Mesodermal cell (in vitro differentiated cells): Measurements from ENCODE around the gene SASH1.

Source experiments
- H3K27ac ChIP-seq: 2 replicates; pipeline ENCODE4 v1.7.0; 2013; ENCODE audit warnings: mild to moderate bottlenecking, low read depth, low read length, moderate library complexity; ENCODE audit not compliant: severe bottlenecking
- H3K36me3 ChIP-seq: 2 replicates; pipeline ENCODE4 v1.7.1; 2013; ENCODE audit warnings: mild to moderate bottlenecking, low read length, moderate library complexity; ENCODE audit not compliant: control insufficient read depth, insufficient read depth
- H3K4me1 ChIP-seq: one replicate; pipeline ENCODE4 v1.7.1; 2013; ENCODE audit warnings: mild to moderate bottlenecking, low read length; ENCODE audit not compliant: insufficient read depth, control insufficient read depth, poor library complexity, severe bottlenecking
- H3K4me3 ChIP-seq: 2 replicates; pipeline ENCODE4 v1.7.0; 2013; ENCODE audit warnings: low read length, control low read depth, mild to moderate bottlenecking; ENCODE audit not compliant: insufficient read depth, poor library complexity, severe bottlenecking; ENCODE audit errors: extremely low read depth
- H3K9me3 ChIP-seq: 2 replicates; pipeline ENCODE4 v1.7.1; 2013; ENCODE audit warnings: mild to moderate bottlenecking, low read length, moderate library complexity; ENCODE audit not compliant: control insufficient read depth
- WGBS, 2 experiments: methylation state at CpG; one replicate each; pipeline ENCODE4 v1.1.5; 2013; ENCODE audit warnings: missing lambda C conversion rate in 2 of 2; ENCODE audit not compliant: insufficient coverage in 2 of 2; 5-methylcytosine and 5-hydroxymethylcytosine counted together

The SASH1 gene

DNA sequence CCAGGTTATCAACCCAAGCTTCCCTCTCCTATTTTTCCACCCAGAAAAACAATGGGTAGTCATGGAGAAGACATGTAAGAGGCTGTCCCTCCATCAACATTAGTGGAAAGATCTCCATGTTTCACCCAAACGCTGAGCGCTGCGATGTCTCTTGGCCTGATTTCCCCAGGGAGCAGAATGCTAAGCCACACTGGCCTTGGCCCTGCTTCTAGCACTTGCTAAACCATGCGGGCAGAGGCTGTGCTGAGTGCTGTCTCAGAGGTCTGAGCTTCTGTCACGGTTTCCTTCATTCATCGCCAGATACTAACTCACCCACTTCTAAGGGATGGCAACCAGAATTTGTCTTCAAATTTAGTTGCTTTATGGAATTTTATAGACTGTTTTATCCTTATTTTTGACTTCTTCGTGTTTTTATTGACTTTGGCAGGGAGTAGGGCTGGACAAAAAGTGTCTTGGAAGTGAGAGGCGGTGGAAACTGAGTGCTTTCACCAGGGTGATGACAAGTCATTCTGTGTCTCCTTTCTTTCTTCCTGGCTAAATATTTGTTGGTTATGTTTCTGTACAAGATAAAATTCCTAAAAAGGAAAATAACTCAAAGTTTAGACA, 222.8 kb downstream of the SASH1 start:
- H3K4me1 ChIP-seq, result peaks cover 7% of the 10 kb centered on the region
- H3K27ac ChIP-seq, result no peak overlapping the region
- no peaks in the 10 kb centered on the region for H3K36me3 ChIP-seq
- no peaks in the 10 kb centered on the region for H3K9me3 ChIP-seq
- 91 to 100% methylated on average over 2 to 5 of the region's 8 CpGs for WGBS, 2 experiments
- H3K4me3 ChIP-seq, result no peak overlapping the region

DNA sequence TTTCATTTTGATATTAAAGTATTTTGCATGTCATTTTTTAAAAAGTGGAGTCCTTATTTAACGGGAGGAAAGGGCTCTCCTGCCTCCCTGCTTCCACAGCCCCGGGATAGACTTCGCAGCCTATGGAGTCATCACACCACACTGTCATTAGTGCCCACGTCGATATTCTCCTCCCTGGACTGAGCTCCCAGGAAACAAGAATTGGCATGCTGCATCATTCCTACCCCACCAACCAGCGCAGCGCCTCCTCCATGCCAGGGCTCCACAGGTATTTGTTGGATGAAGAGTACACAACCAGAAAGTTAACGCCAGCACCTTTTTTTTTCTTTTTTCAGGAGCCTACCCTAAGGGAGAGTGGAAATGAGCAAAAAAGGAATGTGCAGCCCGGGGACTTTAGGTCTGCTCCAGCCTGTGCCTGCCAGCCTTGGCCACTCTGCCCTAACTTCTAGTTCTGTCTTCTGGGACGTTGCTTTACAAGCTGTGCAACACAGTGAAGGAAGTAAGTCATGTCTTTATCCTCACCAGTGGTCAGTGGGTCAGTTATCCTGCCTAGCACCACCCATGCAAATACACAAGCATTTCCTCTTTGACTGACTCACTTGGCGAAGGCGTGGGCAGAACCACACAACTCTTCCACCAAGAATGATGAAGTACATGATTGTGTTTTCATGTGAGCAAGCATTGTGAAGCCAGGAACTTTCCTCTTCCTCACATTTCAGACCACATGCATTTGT, 223.5 kb downstream of the SASH1 start:
- 83 to 84% methylated on average over 5 to 6 of the region's 12 CpGs for WGBS, 2 experiments
- no peak overlapping the region for H3K4me3 ChIP-seq
- H3K27ac ChIP-seq, result no peak overlapping the region
- H3K9me3 ChIP-seq, result no peaks in the 10 kb centered on the region
- H3K36me3 ChIP-seq, result no peaks in the 10 kb centered on the region
- peaks cover 7% of the 10 kb centered on the region for H3K4me1 ChIP-seq

- H3K36me3 ChIP-seq, result no peaks in the 10 kb centered on the region
- H3K4me1 ChIP-seq, result peaks cover 7% of the 10 kb centered on the region
- no peaks in the 10 kb centered on the region for H3K9me3 ChIP-seq
- no peak overlapping the region for H3K27ac ChIP-seq
- H3K4me3 ChIP-seq, result no peak overlapping the region
- WGBS, 2 experiments, result 91 to 96% methylated on average over 3 of the region's 3 CpGs
Observed at GRCh38 chr6:148566664-148567350, 224.2 kb downstream of the SASH1 start.

DNA sequence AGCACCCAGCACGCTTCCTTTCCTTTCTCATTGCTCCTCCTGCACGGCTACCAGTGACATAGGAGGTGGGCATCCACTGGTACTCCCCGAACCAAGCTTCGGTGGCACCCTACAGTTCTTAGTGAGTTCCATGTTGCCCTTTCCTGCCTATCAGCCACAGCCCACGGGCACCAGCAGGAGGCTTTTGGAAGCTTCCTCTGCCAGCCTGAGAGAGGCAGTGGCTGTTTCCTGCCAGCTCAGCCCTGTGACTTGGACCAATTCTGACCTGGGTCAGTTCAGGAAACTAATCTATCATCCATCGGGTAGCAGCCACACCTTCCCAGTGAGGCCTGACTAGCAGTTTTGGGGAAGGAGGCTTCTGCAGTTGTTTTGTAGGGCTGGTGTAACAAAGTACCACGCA, 227.8 kb downstream of the SASH1 start:
- no peak overlapping the region for H3K4me3 ChIP-seq
- no peak overlapping the region for H3K27ac ChIP-seq
- H3K9me3 ChIP-seq, result no peaks in the 10 kb centered on the region
- H3K4me1 ChIP-seq, result peaks cover 7% of the 10 kb centered on the region
- WGBS, 2 experiments, result 80 to 90% methylated on average over 6 of the region's 7 CpGs
- H3K36me3 ChIP-seq, result no peaks in the 10 kb centered on the region

DNA sequence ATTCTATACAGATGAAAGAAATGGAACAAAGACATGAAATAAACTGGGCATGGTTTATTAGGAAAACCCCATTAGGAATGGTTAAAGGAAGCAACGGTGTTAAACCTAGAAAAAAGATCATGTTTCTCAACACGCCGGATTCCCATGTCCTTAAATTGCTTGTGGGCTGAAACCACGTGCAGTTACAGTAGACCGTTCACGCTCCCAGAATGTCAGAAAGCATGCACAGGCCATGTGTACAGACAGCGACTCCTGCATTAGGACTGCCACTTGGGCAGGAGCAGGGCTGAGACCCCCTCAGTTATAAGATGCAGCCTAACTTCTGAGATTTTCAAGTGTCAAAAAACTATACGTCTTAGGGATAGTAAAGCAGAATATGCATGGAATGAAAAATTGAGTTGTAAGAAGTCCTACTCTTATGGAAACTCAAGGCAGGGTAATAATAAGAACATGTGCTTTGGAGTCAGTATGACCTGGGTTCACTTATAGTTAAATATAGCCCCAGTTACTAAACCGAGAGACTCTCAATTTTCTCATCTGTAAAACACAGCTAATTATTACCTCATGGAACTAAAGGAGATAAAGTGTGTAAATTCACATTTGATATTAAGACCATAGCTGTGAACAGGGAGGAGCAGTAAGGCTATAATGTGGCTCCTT, 230.2 kb downstream of the SASH1 start:
- Histone ChIP-seq H3K4me1 (no peaks in the 10 kb centered on the region), H3K4me3 (no peak overlapping the region), H3K36me3 (no peaks in the 10 kb centered on the region), H3K9me3 (no peaks in the 10 kb centered on the region), H3K27ac (no peak overlapping the region)
- 93 to 95% methylated on average over 6 to 8 of the region's 9 CpGs for WGBS, 2 experiments

- WGBS, 2 experiments, result 92% methylated on average over 2 of the region's 5 CpGs; no CpG with 5 or more reads in 1 of the 2 experiments
- H3K27ac ChIP-seq, result no peak overlapping the region
- H3K4me3 ChIP-seq, result no peak overlapping the region
Observed at GRCh38 chr6:148573922-148574321, 231.3 kb downstream of the SASH1 start.

DNA sequence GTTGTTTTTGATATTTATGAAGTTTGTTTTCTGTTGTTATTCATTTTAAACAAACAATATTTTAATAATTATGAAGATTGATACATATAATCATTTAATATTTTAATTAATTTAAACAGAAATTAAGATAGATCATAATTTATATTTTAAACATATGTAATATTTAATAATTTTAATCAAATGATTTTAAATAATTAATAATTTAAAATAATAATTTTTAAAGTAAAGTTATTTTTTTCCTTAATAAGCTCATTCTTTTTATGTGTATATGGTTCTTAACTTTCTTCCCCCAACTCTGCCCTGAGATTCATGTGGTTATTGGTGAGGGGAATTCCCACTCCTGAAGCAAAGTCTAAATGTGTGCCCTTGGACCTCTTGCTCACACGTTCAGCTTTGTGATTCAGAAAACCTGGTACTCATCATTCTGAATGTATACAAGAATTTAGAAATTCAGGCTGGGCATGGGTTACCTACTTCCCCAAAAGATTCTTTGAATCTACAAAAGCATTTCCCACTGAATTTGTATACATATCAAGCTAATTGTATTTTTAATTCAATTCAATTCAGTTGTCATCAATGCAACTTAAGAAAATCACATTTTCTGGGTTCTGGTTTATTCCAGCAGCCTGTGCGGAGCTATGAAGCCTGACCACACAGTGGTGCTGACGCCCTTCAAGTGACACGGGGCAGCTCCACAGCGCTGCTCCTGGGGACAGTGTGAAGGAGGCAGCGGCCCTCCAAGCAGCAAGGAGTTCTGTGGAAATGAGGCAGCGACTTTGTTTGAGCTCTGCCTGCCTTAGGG, 235.2 kb downstream of the SASH1 start:
- Histone ChIP-seq H3K9me3 (no peaks in the 10 kb centered on the region), H3K4me3 (no peak overlapping the region), H3K4me1 (no peaks in the 10 kb centered on the region), H3K36me3 (no peaks in the 10 kb centered on the region), H3K27ac (no peak overlapping the region)
- WGBS, 2 experiments, result 16 to 26% methylated on average over 4 to 7 of the region's 7 CpGs

More at GRCh38 chr6:148573922-148574321, 231.3 kb downstream of the SASH1 start:
- Histone ChIP-seq H3K4me1 (no peaks in the 10 kb centered on the region), H3K36me3 (no peaks in the 10 kb centered on the region), H3K9me3 (no peaks in the 10 kb centered on the region)

- 74 to 92% methylated on average over 3 to 5 of the region's 5 CpGs for WGBS, 2 experiments
- Histone ChIP-seq H3K36me3 (no peaks in the 10 kb centered on the region), H3K27ac (no peak overlapping the region), H3K4me3 (no peak overlapping the region), H3K9me3 (no peaks in the 10 kb centered on the region), H3K4me1 (no peaks in the 10 kb centered on the region)
Observed at GRCh38 chr6:148578489-148578814, 235.8 kb downstream of the SASH1 start.

- Histone ChIP-seq H3K9me3 (no peaks in the 10 kb centered on the region), H3K4me1 (no peaks in the 10 kb centered on the region), H3K36me3 (no peaks in the 10 kb centered on the region), H3K27ac (no peak overlapping the region), H3K4me3 (no peak overlapping the region)
- WGBS, 2 experiments, result 71% methylated on average over 1 of the region's 4 CpGs; no CpG with 5 or more reads in 1 of the 2 experiments
Observed at GRCh38 chr6:148578837-148579565, 236.4 kb downstream of the SASH1 start.

GRCh38 chr6:148580442-148580841, 237.8 kb downstream of the SASH1 start:
- no peak overlapping the region for H3K27ac ChIP-seq
- H3K36me3 ChIP-seq, result no peaks in the 10 kb centered on the region
- 84 to 98% methylated on average over 4 of the region's 5 CpGs for WGBS, 2 experiments
- H3K4me1 ChIP-seq, result no peaks in the 10 kb centered on the region
- no peak overlapping the region for H3K4me3 ChIP-seq
- no peaks in the 10 kb centered on the region for H3K9me3 ChIP-seq
